Kidney epithelial cell (primary cell): ENCODE data around the gene ANAPC10. TPM values are rescaled to one million over a fixed set of nuclear protein-coding genes. Genes with fewer than 3 reads are reported as not detected.

Source experiments
- DNase-seq: peaks from one replicate; pipeline ENCODE4 v3.0.0-alpha.2; 2010; ENCODE audit warnings: low read depth
- H3K27me3 ChIP-seq: 2 replicates; pipeline ENCODE4 v1.6.0; 2011; ENCODE audit warnings: low read length; ENCODE audit not compliant: control insufficient read depth, insufficient read depth
- H3K36me3 ChIP-seq: 2 replicates; pipeline ENCODE4 v1.5.1; 2011; ENCODE audit warnings: low read length; ENCODE audit not compliant: control insufficient read depth, insufficient read depth
- H3K4me3 ChIP-seq: 2 replicates; pipeline ENCODE4 v1.5.1; 2011; ENCODE audit warnings: low read depth, mild to moderate bottlenecking, control low read depth, low read length
- total RNA-seq: library from RNA; depleted of rRNA; stranded (reverse); fragments of >200 nt; gene quantifications from 2 replicates; pipeline ENCODE4 v1.2.3, GENCODE V29; 2015
- TF ChIP-seq, protein P1 (sequence below): IDR thresholded peaks from 2 replicates; pipeline ENCODE4 v1.5.1; 2011; ENCODE audit warnings: mild to moderate bottlenecking, moderate library complexity, low read length, control low read depth, inconsistent platforms; ENCODE audit not compliant: insufficient read depth, poor library complexity, severe bottlenecking

The ANAPC10 gene
- total RNA-seq, 1 donor from 2014 or later: 25.0 TPM

DNA sequence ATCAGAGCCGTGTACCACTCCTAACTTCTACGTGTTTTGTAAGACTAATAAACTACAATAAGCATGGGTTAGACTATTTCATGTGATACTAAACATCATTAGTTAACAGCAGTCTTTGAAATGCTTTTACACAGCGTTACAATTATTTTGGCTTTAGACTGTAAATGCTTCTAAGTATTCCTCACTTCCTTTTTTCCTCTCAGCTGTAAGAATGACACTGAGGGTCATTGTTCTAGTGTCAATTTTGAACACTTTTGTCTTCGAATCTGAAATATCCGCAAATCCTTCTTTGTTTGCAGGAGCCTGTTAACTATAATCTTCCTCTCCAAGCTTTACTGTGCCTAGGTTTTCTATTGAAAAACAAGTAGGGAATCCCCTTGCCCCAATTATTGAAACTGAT is 1.7 kb upstream of the ANAPC10 start:
- DNase-seq: no peak
- no peaks in the 10 kb centered on the region for H3K36me3 ChIP-seq
- TF ChIP-seq, protein P1, sequence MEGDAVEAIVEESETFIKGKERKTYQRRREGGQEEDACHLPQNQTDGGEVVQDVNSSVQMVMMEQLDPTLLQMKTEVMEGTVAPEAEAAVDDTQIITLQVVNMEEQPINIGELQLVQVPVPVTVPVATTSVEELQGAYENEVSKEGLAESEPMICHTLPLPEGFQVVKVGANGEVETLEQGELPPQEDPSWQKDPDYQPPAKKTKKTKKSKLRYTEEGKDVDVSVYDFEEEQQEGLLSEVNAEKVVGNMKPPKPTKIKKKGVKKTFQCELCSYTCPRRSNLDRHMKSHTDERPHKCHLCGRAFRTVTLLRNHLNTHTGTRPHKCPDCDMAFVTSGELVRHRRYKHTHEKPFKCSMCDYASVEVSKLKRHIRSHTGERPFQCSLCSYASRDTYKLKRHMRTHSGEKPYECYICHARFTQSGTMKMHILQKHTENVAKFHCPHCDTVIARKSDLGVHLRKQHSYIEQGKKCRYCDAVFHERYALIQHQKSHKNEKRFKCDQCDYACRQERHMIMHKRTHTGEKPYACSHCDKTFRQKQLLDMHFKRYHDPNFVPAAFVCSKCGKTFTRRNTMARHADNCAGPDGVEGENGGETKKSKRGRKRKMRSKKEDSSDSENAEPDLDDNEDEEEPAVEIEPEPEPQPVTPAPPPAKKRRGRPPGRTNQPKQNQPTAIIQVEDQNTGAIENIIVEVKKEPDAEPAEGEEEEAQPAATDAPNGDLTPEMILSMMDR: no peak
- H3K27me3 ChIP-seq: no peaks in the 10 kb centered on the region
- peak overlapping the region; percentile 93 for H3K4me3 ChIP-seq

DNA sequence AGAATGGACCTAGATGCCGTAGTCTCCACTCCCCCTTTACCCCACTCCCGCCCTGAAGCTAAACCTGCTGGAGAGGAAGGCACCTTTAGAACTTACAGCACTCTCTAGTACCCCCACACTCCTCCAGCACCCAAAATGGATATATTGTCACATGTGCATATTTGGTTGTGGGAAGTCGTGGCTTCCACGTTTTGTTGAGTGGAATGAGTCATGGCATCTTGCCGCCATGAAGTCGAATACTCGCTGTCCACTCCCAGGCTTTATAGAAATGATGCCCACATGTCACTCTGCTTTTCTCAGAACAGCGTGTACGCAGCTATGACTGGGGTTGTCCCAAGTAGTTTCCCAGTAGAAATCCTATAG is 660 bp upstream of the ANAPC10 start:
- Histone ChIP-seq H3K4me3 (peak overlapping the region; percentile 93), H3K36me3 (no peaks in the 10 kb centered on the region), H3K27me3 (no peaks in the 10 kb centered on the region)
- DNase-seq: peak; percentile 26
- TF ChIP-seq, protein P1: no peak

DNA sequence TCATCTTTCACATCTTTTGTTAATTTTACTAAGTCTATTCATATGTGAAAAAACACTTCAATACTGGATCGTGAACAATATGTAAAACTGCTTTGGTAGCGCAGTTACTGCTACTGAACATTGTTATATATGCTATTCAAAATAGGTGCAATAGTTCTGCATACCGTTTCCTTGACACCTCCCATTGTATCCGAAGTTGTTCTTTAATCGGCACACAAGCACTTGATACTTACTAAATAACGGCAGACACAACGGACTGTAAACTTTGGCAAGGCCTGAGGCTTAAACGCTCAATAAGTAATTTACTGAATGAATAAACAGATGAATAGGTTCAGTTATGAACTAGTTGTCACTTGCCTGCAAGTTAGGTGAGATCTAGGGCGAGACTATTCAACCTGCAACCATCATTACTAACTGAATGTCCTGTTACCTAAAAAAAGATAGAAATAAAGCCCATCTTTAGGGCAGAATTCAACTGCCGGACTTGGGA is 620 bp downstream of the ANAPC10 start:
- TF ChIP-seq, protein P1: no peak
- no peak for DNase-seq
- Histone ChIP-seq H3K27me3 (no peaks in the 10 kb centered on the region), H3K4me3 (peak overlapping the region; percentile 93), H3K36me3 (no peaks in the 10 kb centered on the region)

DNA sequence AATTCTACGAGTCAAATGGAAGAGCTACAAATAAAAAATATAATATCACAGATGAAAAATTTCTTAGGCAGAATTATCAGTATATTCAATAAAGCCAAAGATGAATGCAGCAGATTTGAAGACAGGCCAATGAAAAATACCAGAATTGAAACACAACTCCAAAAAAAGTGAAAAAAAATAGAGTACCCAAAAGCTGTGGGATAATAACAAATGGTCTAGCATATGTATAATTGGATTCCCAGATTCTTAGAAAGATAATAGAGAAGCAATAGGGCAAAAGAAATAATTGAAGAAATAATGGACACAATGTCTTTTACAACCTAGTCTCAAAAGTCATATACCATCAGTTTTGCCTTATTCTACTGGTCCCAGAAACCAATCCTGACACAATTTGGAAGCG is 4.4 kb downstream of the ANAPC10 start:
- TF ChIP-seq, protein P1: no peak
- peaks cover 2% of the 10 kb centered on the region for H3K36me3 ChIP-seq
- no peak for DNase-seq
- no peak overlapping the region for H3K4me3 ChIP-seq
- H3K27me3 ChIP-seq: no peaks in the 10 kb centered on the region

DNA sequence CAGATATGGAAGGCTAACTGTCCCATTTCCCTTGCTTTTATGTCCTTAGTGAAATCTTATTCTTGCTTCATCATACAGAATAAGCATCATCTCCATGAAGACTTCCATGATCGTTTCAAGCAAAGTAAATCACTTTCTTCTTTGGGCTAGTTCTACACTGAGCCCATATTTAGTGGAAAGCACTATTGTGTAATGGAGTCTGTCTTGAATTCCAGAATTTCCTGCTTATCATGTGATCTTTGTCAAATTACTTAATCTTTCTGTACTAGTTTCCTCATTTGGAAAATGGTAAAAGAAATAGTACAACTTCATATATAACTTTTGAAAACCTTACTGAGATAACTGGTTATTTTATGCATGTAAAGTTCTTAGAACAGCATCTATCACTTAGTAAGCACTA is 7.6 kb downstream of the ANAPC10 start:
- H3K36me3 ChIP-seq: peaks cover 2% of the 10 kb centered on the region
- DNase-seq: no peak
- H3K4me3 ChIP-seq: no peak overlapping the region
- TF ChIP-seq, protein P1: no peak
- H3K27me3 ChIP-seq: no peaks in the 10 kb centered on the region

DNA sequence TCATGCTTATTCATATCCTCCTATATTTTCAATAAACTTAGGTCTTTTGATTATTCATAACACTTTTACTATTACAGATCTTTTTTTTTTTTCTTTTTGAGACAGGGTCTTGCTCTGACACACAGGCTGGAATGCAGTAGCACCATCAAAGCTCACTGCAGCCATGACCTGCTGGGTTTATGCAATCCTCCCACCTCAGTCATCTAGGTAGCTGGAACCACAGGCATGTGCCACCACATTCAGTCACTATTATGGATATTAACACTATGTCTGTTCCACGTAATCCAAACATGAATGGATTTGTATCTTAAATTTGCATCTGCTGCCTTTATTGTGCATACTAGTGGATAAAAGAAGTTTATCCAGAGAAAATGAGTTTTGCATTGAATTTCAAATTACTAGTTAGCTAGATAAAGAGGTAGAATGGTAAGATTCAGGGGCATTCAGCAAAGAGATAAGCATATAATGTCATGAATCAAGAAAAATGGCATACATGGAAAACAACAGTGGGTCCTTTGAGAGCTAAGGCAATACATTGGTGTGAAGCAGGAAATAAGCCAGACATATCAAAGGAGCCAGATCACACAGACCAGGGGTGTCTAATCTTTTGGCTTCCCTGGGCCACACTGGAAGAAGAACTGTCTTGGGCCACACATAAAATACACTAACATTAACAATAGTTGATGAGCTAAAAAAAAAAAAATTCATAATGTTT is 13.9 kb downstream of the ANAPC10 start:
- TF ChIP-seq, protein P1: no peak
- H3K27me3 ChIP-seq: no peaks in the 10 kb centered on the region
- H3K36me3 ChIP-seq: no peaks in the 10 kb centered on the region
- peak; percentile 56 for DNase-seq
- no peak overlapping the region for H3K4me3 ChIP-seq
